Epithelial cell of prostate (primary cell): ENCODE data around the gene RANBP17.
"Not testable (repeated sequence)": the region's sequence is repeated elsewhere in the genome, so short reads cannot be mapped to it uniquely, and the experiment has no call there.

ENCODE experiments used
- DNase-seq: peaks from one replicate; pipeline ENCODE4 v3.0.0-alpha.2; 2011; ENCODE audit warnings: low read depth, low spot score
- H3K27ac ChIP-seq: fragments of 450-650 bp; 2 replicates; pipeline ENCODE4 v1.5.1; 2017; ENCODE audit warnings: mild to moderate bottlenecking

Gene RANBP17

GRCh38 chr5:170861917-170862766, at the start of gene RANBP17:
RANBP17 (plus strand) TSS chr5:170862018.
- peak within 1 kb of the TSS; percentile 28 for H3K27ac ChIP-seq
- DNase-seq: no peak

- H3K27ac ChIP-seq: no peak overlapping the region
- DNase-seq: no peak
Measured at GRCh38 chr5:170813231-170813630, 48.6 kb upstream of the RANBP17 start.

DNA sequence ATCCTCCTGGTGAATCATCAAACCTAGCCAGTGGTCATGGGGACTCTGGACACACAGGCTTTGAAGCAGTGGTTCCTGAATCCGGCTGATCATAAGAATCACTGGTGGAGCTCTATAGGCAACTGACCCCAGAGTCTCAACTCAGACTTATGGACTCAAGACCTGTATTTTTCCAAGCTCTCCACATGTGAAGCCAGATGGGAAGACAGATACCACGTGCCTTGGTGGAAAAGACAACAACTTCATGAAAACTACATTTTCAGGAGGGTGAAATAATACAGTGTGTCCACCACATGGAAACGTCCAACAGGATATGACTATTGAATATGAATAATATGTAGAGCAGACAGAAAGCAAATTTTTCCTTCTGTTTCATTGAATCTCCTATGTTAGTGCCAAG, 44.6 kb upstream of the RANBP17 start:
- DNase-seq: no peak
- no peak overlapping the region for H3K27ac ChIP-seq

DNA sequence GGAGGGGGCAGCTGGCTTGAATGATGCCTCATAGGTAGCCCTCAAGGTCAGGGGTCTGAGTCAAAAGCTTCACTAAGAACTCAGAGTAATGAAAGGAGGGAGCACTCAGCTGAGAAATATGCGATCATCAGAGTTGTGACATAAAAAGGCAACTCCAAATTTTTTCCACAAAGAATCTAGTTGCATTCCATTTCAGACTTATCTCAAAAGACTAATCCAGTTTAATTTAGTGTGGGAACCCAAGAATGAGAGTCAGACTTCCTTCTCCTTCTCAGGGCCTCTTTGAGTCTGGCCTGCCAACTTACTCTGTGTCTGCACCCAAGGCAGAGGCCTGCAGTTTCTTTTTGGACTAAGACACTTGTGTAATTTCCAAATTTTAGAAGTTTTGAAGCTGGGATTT, 43.6 kb upstream of the RANBP17 start:
- no peak overlapping the region for H3K27ac ChIP-seq
- no peak for DNase-seq

DNA sequence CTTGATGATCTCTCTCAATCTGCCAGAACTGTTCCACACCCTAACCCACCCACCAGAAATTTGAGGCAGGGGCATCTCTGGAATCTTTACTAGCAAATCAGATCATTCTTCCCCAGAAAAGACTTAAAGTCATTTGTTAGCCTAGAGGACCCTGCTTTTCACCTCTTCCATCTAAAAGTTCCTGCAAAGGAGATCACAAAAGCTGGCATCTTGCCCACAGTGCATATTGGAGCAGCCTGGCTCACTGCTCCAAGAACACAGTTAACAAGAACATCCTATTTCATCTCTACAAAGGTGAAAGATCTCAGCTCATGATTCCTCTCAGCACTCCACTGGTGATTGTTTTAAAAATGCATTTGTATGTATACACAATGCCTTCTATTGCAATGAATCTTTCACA, 42.0 kb upstream of the RANBP17 start:
- no peak overlapping the region for H3K27ac ChIP-seq
- no peak for DNase-seq

GRCh38 chr5:170821257-170821800, 40.5 kb upstream of the RANBP17 start:
- DNase-seq: no peak
- no peak overlapping the region for H3K27ac ChIP-seq

DNA sequence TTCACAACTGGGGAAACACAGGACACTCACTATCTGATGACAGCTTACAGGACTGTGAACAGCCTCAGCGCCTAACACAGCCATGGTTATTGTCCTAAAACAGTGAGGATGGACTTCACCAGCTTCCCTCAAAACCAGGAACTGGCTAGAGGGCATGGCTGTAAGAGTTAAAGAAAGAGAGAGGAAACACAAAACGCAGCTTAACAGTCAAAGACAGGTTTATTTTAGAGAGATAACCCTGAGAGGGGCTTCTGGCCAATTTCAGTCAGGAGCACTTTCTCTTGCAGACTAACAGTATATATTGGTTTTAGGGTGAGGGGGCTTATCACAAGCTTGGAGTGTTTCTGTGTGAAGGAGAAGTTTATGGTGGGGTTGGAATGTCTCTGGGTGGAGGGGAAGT, 35.7 kb upstream of the RANBP17 start:
- DNase-seq: no peak
- H3K27ac ChIP-seq: no peak overlapping the region

DNA sequence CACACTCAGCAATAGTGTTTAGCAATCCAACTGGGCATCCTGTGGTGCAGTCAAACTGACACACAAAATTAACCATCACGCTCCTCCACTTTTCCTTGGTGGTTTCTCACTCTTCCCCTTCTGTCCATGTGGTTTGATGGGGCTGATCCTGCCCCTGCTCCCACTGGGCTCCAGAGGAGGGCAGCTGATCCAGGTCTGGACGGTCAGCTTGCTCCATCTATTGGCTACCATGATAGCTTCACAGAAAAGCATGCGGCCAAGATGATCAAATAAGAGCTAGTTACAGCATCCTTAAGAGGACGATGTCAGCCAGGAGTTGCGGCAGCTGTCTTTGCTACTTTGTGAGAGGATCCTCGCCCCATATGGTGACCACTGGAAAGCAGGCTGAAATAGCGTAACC, 29.6 kb upstream of the RANBP17 start:
- H3K27ac ChIP-seq: no peak overlapping the region
- no peak for DNase-seq

DNA sequence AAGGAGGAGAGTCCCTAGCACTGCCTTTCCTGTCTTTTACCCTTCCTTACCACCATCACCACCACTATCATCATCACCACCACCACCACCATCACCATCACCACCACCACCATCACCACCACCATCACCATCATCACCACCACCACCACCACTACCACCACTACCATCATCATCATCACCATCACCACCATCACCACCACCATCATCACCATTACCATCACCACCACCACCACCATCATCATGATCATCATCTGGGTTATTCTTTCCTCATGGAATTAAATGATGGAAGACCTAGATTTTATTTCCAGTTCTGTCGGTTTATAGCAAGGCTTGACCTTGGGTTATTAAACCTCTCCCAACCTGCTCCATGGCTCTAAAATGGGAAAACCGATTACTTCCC, 27.8 kb upstream of the RANBP17 start:
- DNase-seq: not testable (repeated sequence)

GRCh38 chr5:170836226-170836625, 25.6 kb upstream of the RANBP17 start:
- no peak for DNase-seq
- H3K27ac ChIP-seq: no peak overlapping the region

More for the DNA sequence above, 27.8 kb upstream of the RANBP17 start:
- H3K27ac ChIP-seq: not testable (repeated sequence)

DNA sequence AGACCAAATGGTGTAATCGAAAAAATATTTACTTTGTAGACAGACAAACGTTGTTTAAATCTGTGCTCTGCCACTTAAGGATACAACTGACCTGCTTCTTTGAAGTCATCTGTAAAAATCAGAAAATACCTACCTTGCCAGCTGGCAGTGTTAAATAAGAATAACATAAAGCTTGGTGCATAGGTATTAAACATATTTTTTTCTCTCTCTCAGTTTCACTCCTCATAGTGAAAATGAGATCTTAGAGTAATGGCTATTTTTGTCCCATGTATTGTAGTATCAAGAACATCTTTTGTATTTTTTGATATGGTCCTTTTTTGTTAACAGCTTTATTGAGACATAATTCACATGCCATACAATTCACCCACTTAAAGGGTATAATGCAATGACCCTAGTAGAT, 17.9 kb upstream of the RANBP17 start:
- DNase-seq: no peak

DNA sequence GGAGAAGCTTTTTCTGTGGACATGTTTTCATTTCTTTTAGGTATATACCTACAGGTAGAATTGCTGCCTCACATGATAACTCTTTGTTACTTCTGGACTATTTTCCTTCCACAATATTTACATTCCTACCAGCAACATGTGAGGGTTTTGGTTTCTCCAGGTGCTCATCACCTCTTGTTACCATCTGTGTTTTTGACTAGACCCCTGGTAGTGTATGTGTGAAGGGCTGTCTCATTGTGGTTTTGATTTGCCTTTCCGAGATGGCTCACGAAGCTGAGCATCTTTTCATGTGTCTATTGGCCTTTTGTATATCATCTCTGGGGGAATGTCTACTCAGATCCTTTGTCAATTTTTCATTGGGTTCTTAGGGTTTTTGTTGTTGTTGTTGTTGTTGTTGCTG, 17.2 kb upstream of the RANBP17 start:
- no peak overlapping the region for H3K27ac ChIP-seq
- no peak for DNase-seq

More for the DNA sequence above, 17.9 kb upstream of the RANBP17 start:
- H3K27ac ChIP-seq: no peak overlapping the region

GRCh38 chr5:170846416-170846815, 15.4 kb upstream of the RANBP17 start:
- DNase-seq: no peak

DNA sequence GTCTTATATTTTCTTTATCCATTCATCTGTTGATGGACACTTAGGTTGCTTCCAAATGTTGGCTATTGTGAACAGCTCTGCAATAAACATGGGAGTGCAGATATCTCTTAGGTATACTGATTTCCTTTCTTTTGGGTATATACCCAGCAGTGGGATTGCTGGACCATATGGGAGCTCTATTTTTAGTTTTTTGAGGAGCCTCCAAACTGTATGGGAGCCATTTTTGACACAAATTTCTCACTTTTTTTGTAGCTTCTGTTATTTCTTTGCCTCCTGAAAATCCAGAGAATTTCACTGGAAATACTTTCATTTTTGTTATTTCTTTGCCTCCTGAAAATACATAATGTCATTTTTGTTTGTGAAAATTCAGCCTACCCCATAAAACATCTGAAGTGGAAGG, 15.0 kb upstream of the RANBP17 start:
- no peak overlapping the region for H3K27ac ChIP-seq
- DNase-seq: no peak

More at GRCh38 chr5:170846416-170846815, 15.4 kb upstream of the RANBP17 start:
- H3K27ac ChIP-seq: no peak overlapping the region

DNA sequence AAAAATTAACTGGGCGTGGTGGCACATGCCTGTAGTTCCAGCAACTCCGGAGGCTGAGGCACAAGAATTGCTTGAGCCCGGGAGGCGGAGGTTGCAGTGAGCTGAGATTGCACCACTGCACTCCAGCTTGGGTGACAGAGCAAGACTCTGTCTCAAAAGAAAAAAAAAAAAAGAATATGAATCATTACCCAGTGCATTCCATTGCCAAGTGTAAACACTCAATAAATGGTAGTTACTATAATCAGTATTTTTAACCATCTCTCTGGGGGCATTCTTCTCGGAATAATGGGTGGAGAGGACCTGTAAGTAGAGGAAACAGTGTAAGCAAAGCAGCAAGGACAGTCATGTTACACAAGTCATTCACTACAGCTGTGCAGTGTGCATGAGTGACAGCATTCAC, 13.8 kb upstream of the RANBP17 start:
- H3K27ac ChIP-seq: no peak overlapping the region
- no peak for DNase-seq

DNA sequence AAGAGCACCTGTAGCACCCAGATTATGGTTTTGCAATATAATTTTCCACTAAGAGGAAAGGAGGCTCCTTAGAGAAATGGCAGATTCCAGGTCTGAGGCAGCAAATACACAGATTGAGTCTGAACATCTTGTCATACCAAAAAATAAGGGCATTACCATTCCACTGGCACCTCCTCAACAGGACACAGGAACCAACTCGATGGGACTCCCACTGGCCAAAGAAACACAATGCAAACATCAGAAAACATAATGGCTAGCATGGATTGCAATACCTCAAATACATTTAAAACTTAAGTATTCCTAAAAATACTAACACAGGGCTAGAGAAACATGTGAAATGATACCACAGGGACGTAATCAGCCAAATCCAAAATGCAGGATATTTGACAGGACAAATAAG, 12.4 kb upstream of the RANBP17 start:
- DNase-seq: no peak
- H3K27ac ChIP-seq: no peak overlapping the region

GRCh38 chr5:170854566-170854965, 7.3 kb upstream of the RANBP17 start:
- H3K27ac ChIP-seq: no peak overlapping the region
- no peak for DNase-seq

DNA sequence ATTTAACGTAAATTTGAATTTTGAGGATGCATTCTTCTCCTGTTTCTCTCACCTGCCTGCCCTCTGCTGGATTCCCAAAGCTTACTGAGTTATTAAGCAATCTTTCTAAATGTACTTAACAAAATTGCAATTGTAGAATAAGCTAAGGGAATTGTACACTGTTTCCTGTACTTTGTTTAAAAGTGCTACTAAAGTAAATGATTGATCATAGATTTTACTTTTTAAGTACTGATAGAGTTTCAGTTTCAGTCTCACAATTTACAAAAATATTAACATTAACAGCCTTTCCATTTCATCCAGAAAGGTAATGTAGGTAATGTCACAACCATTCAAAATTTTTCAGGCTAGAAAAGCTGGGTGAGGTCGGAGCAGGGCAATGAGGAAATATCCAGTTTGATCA, 4.8 kb upstream of the RANBP17 start:
- H3K27ac ChIP-seq: no peak overlapping the region
- no peak for DNase-seq

GRCh38 chr5:170860415-170860814, 1.4 kb upstream of the RANBP17 start:
- DNase-seq: no peak
- H3K27ac ChIP-seq: no peak overlapping the region

GRCh38 chr5:170860818-170861666, 776 bp upstream of the RANBP17 start:
- DNase-seq: no peak
- no peak overlapping the region for H3K27ac ChIP-seq

DNA sequence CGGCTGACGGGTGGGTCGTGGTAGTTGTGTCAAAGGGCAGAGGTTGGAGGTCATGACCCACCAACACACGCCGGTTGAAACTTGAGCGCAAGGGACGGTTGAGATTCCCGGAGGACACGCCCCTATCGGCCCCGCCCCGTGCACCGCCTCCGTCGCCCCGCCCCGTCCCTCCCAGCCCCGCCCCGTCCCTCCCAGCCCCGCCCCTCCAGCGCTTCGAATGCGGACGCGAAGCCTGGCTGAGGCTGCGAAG, 226 bp upstream of the RANBP17 start:
- no peak overlapping the region for H3K27ac ChIP-seq
- DNase-seq: no peak
